MM.1S (cell line): Measurements from ENCODE around the gene EIF4EBP3.

Source experiments
- DNase-seq: peaks from one replicate; pipeline ENCODE4 v3.0.0-alpha.2; 2015
- H2AFZ ChIP-seq: fragments of 300-600 bp; sonication (generic); 2 replicates; pipeline ENCODE4 v1.6.0; 2016; ENCODE audit warnings: antibody characterized with exemption, low read length
- H3F3A ChIP-seq: fragments of 300-600 bp; sonication (generic); 2 replicates; pipeline ENCODE4 v1.6.1; 2016; ENCODE audit warnings: mild to moderate bottlenecking, antibody characterized with exemption, low read length, moderate library complexity, mixed read lengths; ENCODE audit not compliant: insufficient read depth
- H3K27ac ChIP-seq: fragments of 300-600 bp; sonication (generic); 2 replicates; pipeline ENCODE4 v1.5.1; 2016; ENCODE audit warnings: mild to moderate bottlenecking, low read length
- H3K27me3 ChIP-seq: fragments of 300-600 bp; sonication (generic); replicated peaks from 2 replicates; pipeline ENCODE4 v1.6.0; 2016; ENCODE audit warnings: low read length; ENCODE audit not compliant: insufficient read depth
- H3K36me3 ChIP-seq: fragments of 300-600 bp; sonication (generic); replicated peaks from 2 replicates; pipeline ENCODE4 v1.6.1; 2016; ENCODE audit warnings: mild to moderate bottlenecking, low read length, mixed read lengths; ENCODE audit not compliant: insufficient read depth
- H3K4me1 ChIP-seq: fragments of 300-600 bp; sonication (generic); 2 replicates; pipeline ENCODE4 v1.6.1; 2016; ENCODE audit warnings: low read length, mixed read lengths
- H3K4me2 ChIP-seq: fragments of 300-600 bp; sonication (generic); 2 replicates; pipeline ENCODE4 v1.6.0; 2016; ENCODE audit warnings: low read depth, low read length
- H3K4me3 ChIP-seq: fragments of 300-600 bp; sonication (generic); 2 replicates; pipeline ENCODE4 v1.5.1; 2016; ENCODE audit warnings: low read length, mixed read lengths
- H3K79me2 ChIP-seq: fragments of 300-600 bp; sonication (generic); 2 replicates; pipeline ENCODE4 v1.6.1; 2016; ENCODE audit warnings: mixed run types, low read length, mixed read lengths
- H3K9ac ChIP-seq: fragments of 300-600 bp; sonication (generic); 2 replicates; pipeline ENCODE4 v1.6.1; 2016; ENCODE audit warnings: low read length, mixed read lengths
- H3K9me2 ChIP-seq: fragments of 300-600 bp; sonication (generic); replicated peaks from 2 replicates; pipeline ENCODE4 v1.6.1; 2016; ENCODE audit warnings: mild to moderate bottlenecking, low read length, mixed read lengths; ENCODE audit not compliant: insufficient read depth
- H3K9me3 ChIP-seq: fragments of 300-600 bp; sonication (generic); replicated peaks from 2 replicates; pipeline ENCODE4 v1.6.1; 2016; ENCODE audit warnings: mild to moderate bottlenecking, low read length, mixed read lengths; ENCODE audit not compliant: insufficient read depth
- H4K20me1 ChIP-seq: fragments of 300-600 bp; sonication (generic); 2 replicates; pipeline ENCODE4 v1.6.1; 2016; ENCODE audit warnings: mild to moderate bottlenecking, low read length, moderate library complexity, mixed read lengths; ENCODE audit not compliant: insufficient read depth
- CTCF ChIP-seq: fragments of 300-600 bp; sonication (generic); IDR thresholded peaks from 2 replicates; pipeline ENCODE4 v1.5.1; 2016; ENCODE audit warnings: antibody characterized with exemption, low read length, mixed read lengths
- EZH2 ChIP-seq: fragments of 300-600 bp; sonication (generic); optimal IDR thresholded peaks from 2 replicates; pipeline ENCODE3; 2017; ENCODE audit warnings: low read depth, mild to moderate bottlenecking, antibody characterized with exemption, low read length, mixed read lengths
- EZH2phosphoT487 ChIP-seq: fragments of 300-600 bp; sonication (generic); IDR thresholded peaks from 2 replicates; pipeline ENCODE4 v1.6.1; 2018; ENCODE audit warnings: antibody characterized with exemption, low read length

The EIF4EBP3 gene

GRCh38 chr5:140509898-140510297 lies 37.6 kb upstream of the EIF4EBP3 start:
- Histone ChIP-seq H3K4me3 (no peak overlapping the region), H2AFZ (no peak overlapping the region), H4K20me1 (no peaks in the 10 kb centered on the region), H3K9me2 (no peaks in the 10 kb centered on the region), H3K27me3 (no peaks in the 10 kb centered on the region), H3K27ac (no peak overlapping the region), H3F3A (no peaks in the 10 kb centered on the region), H3K9ac (no peak overlapping the region), H3K4me1 (no peaks in the 10 kb centered on the region), H3K79me2 (no peaks in the 10 kb centered on the region), H3K36me3 (peaks cover 9% of the 10 kb centered on the region; the same call in 1 of the 2 replicates), H3K9me3 (no peaks in the 10 kb centered on the region), H3K4me2 (no peak overlapping the region)
- no peak for TF ChIP-seq EZH2phosphoT487
- TF ChIP-seq CTCF, result no peak
- TF ChIP-seq EZH2, result no peak
- DNase-seq, result no peak

- Histone ChIP-seq H3K9me3 (no peaks in the 10 kb centered on the region), H3K9me2 (no peaks in the 10 kb centered on the region), H3K4me1 (no peaks in the 10 kb centered on the region), H3K9ac (no peak overlapping the region), H3K4me3 (no peak overlapping the region), H3K27ac (no peak overlapping the region), H3F3A (no peaks in the 10 kb centered on the region), H3K27me3 (no peaks in the 10 kb centered on the region), H2AFZ (no peak overlapping the region), H4K20me1 (no peaks in the 10 kb centered on the region), H3K36me3 (peaks cover 4% of the 10 kb centered on the region; the same call in 1 of the 2 replicates), H3K4me2 (no peak overlapping the region), H3K79me2 (no peaks in the 10 kb centered on the region)
- DNase-seq, result no peak
- TF ChIP-seq EZH2 (no peak), CTCF (no peak), EZH2phosphoT487 (no peak)
Measured at GRCh38 chr5:140513124-140513523, 34.3 kb upstream of the EIF4EBP3 start.

- Histone ChIP-seq H2AFZ (no peak overlapping the region), H3K36me3 (peaks cover 10% of the 10 kb centered on the region; the same call in 1 of the 2 replicates)
Measured at GRCh38 chr5:140524003-140524402, 23.5 kb upstream of the EIF4EBP3 start.

More at GRCh38 chr5:140524003-140524402, 23.5 kb upstream of the EIF4EBP3 start:
- Histone ChIP-seq H3K9me3 (no peaks in the 10 kb centered on the region), H3K4me3 (no peak overlapping the region), H3K9ac (no peak overlapping the region), H3K27me3 (no peaks in the 10 kb centered on the region), H4K20me1 (no peaks in the 10 kb centered on the region), H3K9me2 (no peaks in the 10 kb centered on the region), H3K4me1 (no peaks in the 10 kb centered on the region), H3K27ac (no peak overlapping the region), H3K79me2 (no peaks in the 10 kb centered on the region), H3F3A (no peaks in the 10 kb centered on the region; the same call in 1 of the 2 replicates), H3K4me2 (no peak overlapping the region)
- DNase-seq, result no peak
- TF ChIP-seq EZH2 (no peak), CTCF (no peak), EZH2phosphoT487 (no peak)
